ENCODE results near the gene SUGP1.

DNA sequence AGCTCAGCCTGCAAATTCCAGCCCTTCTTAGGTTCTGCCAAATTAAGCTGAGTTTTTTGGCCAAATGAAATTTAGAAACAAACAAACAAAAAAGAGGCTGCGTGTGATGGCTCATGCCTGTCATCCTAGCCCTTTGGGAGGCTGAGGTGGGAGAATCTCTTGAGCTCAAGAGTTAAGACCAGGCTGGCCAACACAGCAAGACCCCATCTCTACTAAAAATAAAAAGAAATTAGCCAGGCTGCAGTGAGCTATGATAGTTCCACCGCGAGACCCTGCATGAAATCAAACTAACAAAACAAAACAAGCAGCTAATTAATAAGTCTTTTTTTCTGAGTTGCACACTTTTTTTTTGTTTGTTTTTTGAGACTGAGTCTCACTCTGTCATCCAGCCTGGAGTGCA, 90.6 kb downstream of the SUGP1 start:
- TF ChIP-seq, protein P1, sequence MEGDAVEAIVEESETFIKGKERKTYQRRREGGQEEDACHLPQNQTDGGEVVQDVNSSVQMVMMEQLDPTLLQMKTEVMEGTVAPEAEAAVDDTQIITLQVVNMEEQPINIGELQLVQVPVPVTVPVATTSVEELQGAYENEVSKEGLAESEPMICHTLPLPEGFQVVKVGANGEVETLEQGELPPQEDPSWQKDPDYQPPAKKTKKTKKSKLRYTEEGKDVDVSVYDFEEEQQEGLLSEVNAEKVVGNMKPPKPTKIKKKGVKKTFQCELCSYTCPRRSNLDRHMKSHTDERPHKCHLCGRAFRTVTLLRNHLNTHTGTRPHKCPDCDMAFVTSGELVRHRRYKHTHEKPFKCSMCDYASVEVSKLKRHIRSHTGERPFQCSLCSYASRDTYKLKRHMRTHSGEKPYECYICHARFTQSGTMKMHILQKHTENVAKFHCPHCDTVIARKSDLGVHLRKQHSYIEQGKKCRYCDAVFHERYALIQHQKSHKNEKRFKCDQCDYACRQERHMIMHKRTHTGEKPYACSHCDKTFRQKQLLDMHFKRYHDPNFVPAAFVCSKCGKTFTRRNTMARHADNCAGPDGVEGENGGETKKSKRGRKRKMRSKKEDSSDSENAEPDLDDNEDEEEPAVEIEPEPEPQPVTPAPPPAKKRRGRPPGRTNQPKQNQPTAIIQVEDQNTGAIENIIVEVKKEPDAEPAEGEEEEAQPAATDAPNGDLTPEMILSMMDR (conservative IDR thresholded peaks at IDR 0.05; ENCODE audit: low read length) = no peak
- TF ChIP-seq EZH2phosphoT487 (IDR thresholded peaks at IDR 0.05; ENCODE audit: borderline replicate concordance, low read depth, low read length) = no peak

Measured in OCI-LY7 (cell line).